HG03060 (cell line): ENCODE data around the gene CDS1.
"Not testable (repeated sequence)": the region's sequence is repeated elsewhere in the genome, so short reads cannot be mapped to it uniquely, and the experiment has no call there.

Source experiments
- ATAC-seq: cut with Tn5 transposase; IDR thresholded peaks from one replicate; pipeline ENCODE4 v1.9.1; 2021; ENCODE audit warnings: low read depth, moderate number of reproducible peaks; ENCODE audit not compliant: unreplicated experiment

Gene CDS1

GRCh38 chr4:84582988-84583875 lies at the start of gene CDS1:
Gene CDS1, plus strand, starts transcription at chr4:84583127. Its CDS starts 275 bp downstream, at chr4:84583402.
- ATAC-seq, result no peak

- no peak for ATAC-seq
These were observed 47.0 kb upstream of the CDS1 start for GRCh38 chr4:84535901-84536300.

GRCh38 chr4:84545093-84545492 lies 37.8 kb upstream of the CDS1 start:
- ATAC-seq, result no peak

GRCh38 chr4:84547211-84547610 lies 35.7 kb upstream of the CDS1 start:
- no peak for ATAC-seq

GRCh38 chr4:84549191-84549590 lies 33.7 kb upstream of the CDS1 start:
- not testable (repeated sequence) for ATAC-seq

GRCh38 chr4:84562156-84562555 lies 20.8 kb upstream of the CDS1 start:
- ATAC-seq, result no peak

GRCh38 chr4:84563002-84563401 lies 19.9 kb upstream of the CDS1 start:
- no peak for ATAC-seq

GRCh38 chr4:84565951-84566350 lies 17.0 kb upstream of the CDS1 start:
- no peak for ATAC-seq

- ATAC-seq, result no peak
These were observed 14.4 kb upstream of the CDS1 start for GRCh38 chr4:84568496-84568895.

- ATAC-seq, result no peak
These were observed 13.9 kb upstream of the CDS1 start for GRCh38 chr4:84569009-84569408.

- no peak for ATAC-seq
These were observed 9.4 kb upstream of the CDS1 start for GRCh38 chr4:84573385-84574068.

- ATAC-seq, result no peak
These were observed 8.7 kb upstream of the CDS1 start for GRCh38 chr4:84574069-84574720.

GRCh38 chr4:84578540-84579402 lies 4.2 kb upstream of the CDS1 start:
- no peak for ATAC-seq

- no peak for ATAC-seq
These were observed 3.5 kb upstream of the CDS1 start for GRCh38 chr4:84579403-84579776.

GRCh38 chr4:84582302-84582987 lies 482 bp upstream of the CDS1 start:
- ATAC-seq, result no peak

GRCh38 chr4:84583876-84584380 lies 1.0 kb downstream of the CDS1 start:
- no peak for ATAC-seq

- ATAC-seq, result no peak
These were observed 2.3 kb downstream of the CDS1 start for GRCh38 chr4:84585251-84585650.

GRCh38 chr4:84594724-84595123 lies 11.8 kb downstream of the CDS1 start:
- no peak for ATAC-seq

- no peak for ATAC-seq
These were observed 13.9 kb downstream of the CDS1 start for GRCh38 chr4:84596826-84597225.

GRCh38 chr4:84597450-84597849 lies 14.5 kb downstream of the CDS1 start:
- no peak for ATAC-seq
